Measurements from ENCODE around the gene PICALM. TPM values are rescaled to one million over a fixed set of nuclear protein-coding genes. Genes with fewer than 3 reads are reported as not detected.
A peak's percentile ranks its signal among the peaks of the same experiment; 100 is the strongest.

Gene PICALM
- total RNA-seq, 1 experiment from 2014 or later = 321 TPM

DNA sequence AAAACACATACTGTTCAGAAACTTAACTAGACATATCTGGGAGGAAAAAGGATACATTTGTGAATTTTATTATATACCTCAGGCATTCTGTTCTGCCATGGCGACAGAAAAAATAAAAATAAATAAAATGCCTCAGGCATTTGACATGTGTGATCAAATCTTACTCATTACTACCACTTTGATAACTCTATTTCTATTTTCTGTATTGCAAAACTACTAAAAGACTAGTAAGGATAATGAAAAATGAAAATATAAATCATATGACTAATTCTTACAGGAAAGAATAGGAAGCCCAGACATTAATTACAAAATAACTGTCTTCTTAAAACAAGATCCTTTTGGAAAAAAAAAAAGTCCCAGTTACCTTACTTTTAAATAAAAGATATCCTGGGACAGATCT is 5.3 kb downstream of the PICALM start:
- POLR2A ChIA-PET = no interaction called here

GRCh38 chr11:86062719-86063118 is 6.2 kb downstream of the PICALM start:
- Mint-ChIP-seq H3K9me3 (ENCODE audit: unreplicated experiment) (peaks cover 10% of the 10 kb centered on the region), H3K4me3 (ENCODE audit: unreplicated experiment) (no peak overlapping the region), H3K27me3 (ENCODE audit: insufficient read depth, unreplicated experiment) (no peaks in the 10 kb centered on the region), H3K4me1 (ENCODE audit: low read depth, unreplicated experiment) (peaks cover 46% of the 10 kb centered on the region), H3K27ac (ENCODE audit: unreplicated experiment) (no peak overlapping the region), H3K36me3 (ENCODE audit: insufficient read depth, unreplicated experiment) (peaks cover 12% of the 10 kb centered on the region)
- TF ChIP-seq, protein P1, sequence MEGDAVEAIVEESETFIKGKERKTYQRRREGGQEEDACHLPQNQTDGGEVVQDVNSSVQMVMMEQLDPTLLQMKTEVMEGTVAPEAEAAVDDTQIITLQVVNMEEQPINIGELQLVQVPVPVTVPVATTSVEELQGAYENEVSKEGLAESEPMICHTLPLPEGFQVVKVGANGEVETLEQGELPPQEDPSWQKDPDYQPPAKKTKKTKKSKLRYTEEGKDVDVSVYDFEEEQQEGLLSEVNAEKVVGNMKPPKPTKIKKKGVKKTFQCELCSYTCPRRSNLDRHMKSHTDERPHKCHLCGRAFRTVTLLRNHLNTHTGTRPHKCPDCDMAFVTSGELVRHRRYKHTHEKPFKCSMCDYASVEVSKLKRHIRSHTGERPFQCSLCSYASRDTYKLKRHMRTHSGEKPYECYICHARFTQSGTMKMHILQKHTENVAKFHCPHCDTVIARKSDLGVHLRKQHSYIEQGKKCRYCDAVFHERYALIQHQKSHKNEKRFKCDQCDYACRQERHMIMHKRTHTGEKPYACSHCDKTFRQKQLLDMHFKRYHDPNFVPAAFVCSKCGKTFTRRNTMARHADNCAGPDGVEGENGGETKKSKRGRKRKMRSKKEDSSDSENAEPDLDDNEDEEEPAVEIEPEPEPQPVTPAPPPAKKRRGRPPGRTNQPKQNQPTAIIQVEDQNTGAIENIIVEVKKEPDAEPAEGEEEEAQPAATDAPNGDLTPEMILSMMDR (IDR thresholded peaks at IDR 0.05; ENCODE audit: insufficient read depth in 1 of 2, low read depth in 1 of 2, low read length in 1 of 2, severe bottlenecking in 1 of 2, unreplicated experiment in 1 of 2) = no peak
- no TSS peak for BruUV-seq (replicated peaks)
- no peaks in the 10 kb centered on the region for H3K36me3 ChIP-seq (ENCODE audit: control insufficient read depth, insufficient read depth, low read length)
- no peaks in the 10 kb centered on the region for H3K27me3 ChIP-seq (replicated peaks; ENCODE audit: control insufficient read depth, insufficient read depth, low read length)
- H3K4me1 ChIP-seq = peaks cover 46% of the 10 kb centered on the region
- CTCF ChIA-PET = no interaction called here
- intact Hi-C loops (cut with micrococcal nuclease; ENCODE audit: unreplicated experiment) = loop anchor here (10.0 kb wide), 1 partner anchor 752 kb away; no protein-coding TSS in a partner anchor
- POLR2A ChIA-PET = no interaction called here
- no peak for DNase-seq
- H3K4me3 ChIP-seq (ENCODE audit: low read depth, low read length) = no peak overlapping the region
- no peaks in the 10 kb centered on the region for H3K9me3 ChIP-seq

More for the DNA sequence above, 5.3 kb downstream of the PICALM start:
- Mint-ChIP-seq H3K4me1 (ENCODE audit: low read depth, unreplicated experiment) (peaks cover 39% of the 10 kb centered on the region), H3K27ac (ENCODE audit: unreplicated experiment) (peak overlapping the region; percentile 26), H3K36me3 (ENCODE audit: insufficient read depth, unreplicated experiment) (peaks cover 19% of the 10 kb centered on the region), H3K27me3 (ENCODE audit: insufficient read depth, unreplicated experiment) (no peaks in the 10 kb centered on the region), H3K9me3 (ENCODE audit: unreplicated experiment) (peaks cover 10% of the 10 kb centered on the region), H3K4me3 (ENCODE audit: unreplicated experiment) (no peak overlapping the region)
- H3K9me3 ChIP-seq = no peaks in the 10 kb centered on the region
- BruUV-seq (replicated peaks) = no TSS peak
- H3K27me3 ChIP-seq (replicated peaks; ENCODE audit: control insufficient read depth, insufficient read depth, low read length) = no peaks in the 10 kb centered on the region
- peaks cover 42% of the 10 kb centered on the region for H3K4me1 ChIP-seq
- no peaks in the 10 kb centered on the region for H3K36me3 ChIP-seq (ENCODE audit: control insufficient read depth, insufficient read depth, low read length)
- TF ChIP-seq, protein P1 (IDR thresholded peaks at IDR 0.05; ENCODE audit: insufficient read depth in 1 of 2, low read depth in 1 of 2, low read length in 1 of 2, severe bottlenecking in 1 of 2, unreplicated experiment in 1 of 2) = no peak
- no peak overlapping the region for H3K4me3 ChIP-seq (ENCODE audit: low read depth, low read length)
- intact Hi-C loops (cut with micrococcal nuclease; ENCODE audit: unreplicated experiment) = loop anchor here (10.0 kb wide), 1 partner anchor 751 kb away; no protein-coding TSS in a partner anchor
- DNase-seq = no peak
- CTCF ChIA-PET = no interaction called here

- H3K4me1 ChIP-seq = peaks cover 46% of the 10 kb centered on the region
- TF ChIP-seq, protein P1 (IDR thresholded peaks at IDR 0.05; ENCODE audit: insufficient read depth in 1 of 2, low read depth in 1 of 2, low read length in 1 of 2, severe bottlenecking in 1 of 2, unreplicated experiment in 1 of 2) = no peak
- no peaks in the 10 kb centered on the region for H3K27me3 ChIP-seq (replicated peaks; ENCODE audit: control insufficient read depth, insufficient read depth, low read length)
- H3K27ac Mint-ChIP-seq (ENCODE audit: unreplicated experiment) = no peak overlapping the region
- H3K36me3 ChIP-seq (ENCODE audit: control insufficient read depth, insufficient read depth, low read length) = no peaks in the 10 kb centered on the region
- intact Hi-C loops (cut with micrococcal nuclease; ENCODE audit: unreplicated experiment) = loop anchor here (10.0 kb wide), 1 partner anchor 753 kb away; no protein-coding TSS in a partner anchor
- H3K4me1 Mint-ChIP-seq (ENCODE audit: low read depth, unreplicated experiment) = peaks cover 46% of the 10 kb centered on the region
- no peaks in the 10 kb centered on the region for H3K27me3 Mint-ChIP-seq (ENCODE audit: insufficient read depth, unreplicated experiment)
- no peaks in the 10 kb centered on the region for H3K9me3 ChIP-seq
- H3K36me3 Mint-ChIP-seq (ENCODE audit: insufficient read depth, unreplicated experiment) = peaks cover 6% of the 10 kb centered on the region
- H3K4me3 ChIP-seq (ENCODE audit: low read depth, low read length) = no peak overlapping the region
- H3K4me3 Mint-ChIP-seq (ENCODE audit: unreplicated experiment) = no peak overlapping the region
- no TSS peak for BruUV-seq (replicated peaks)
- ChIA-PET POLR2A (no interaction called here), CTCF (no interaction called here)
- H3K9me3 Mint-ChIP-seq (ENCODE audit: unreplicated experiment) = peaks cover 10% of the 10 kb centered on the region
- no peak for DNase-seq
Observed at GRCh38 chr11:86061483-86062205, 7.2 kb downstream of the PICALM start.

Measured in Caco-2 (cell line).